ENCODE data around the gene RRAGB.
"Not testable (repeated sequence)": the region's sequence is repeated elsewhere in the genome, so short reads cannot be mapped to it uniquely, and the experiment has no call there.

- not testable (repeated sequence) for TF ChIP-seq CTCF (IDR thresholded peaks at IDR 0.05); EZH2 (IDR thresholded peaks at IDR 0.05; ENCODE audit: borderline replicate concordance, insufficient read depth, low read depth, low read length, poor library complexity, severe bottlenecking)
Observed at GRCh38 chrX:55774419-55774818, 56.9 kb downstream of the RRAGB start.
